AG20443 (cell line): ENCODE results near the gene A4GALT.
A peak's percentile ranks its signal among the peaks of the same experiment; 100 is the strongest.
"Not testable (repeated sequence)": the region's sequence is repeated elsewhere in the genome, so short reads cannot be mapped to it uniquely, and the experiment has no call there.

Experiments used
- DNase-seq: peaks from one replicate; pipeline ENCODE4 v3.0.0; 2012; ENCODE audit warnings: low spot score, mixed read lengths

Gene A4GALT

GRCh38 chr22:42683578-42684283 lies 36.9 kb downstream of the A4GALT start:
- peak; percentile 69 for DNase-seq

GRCh38 chr22:42682113-42682851 lies 38.4 kb downstream of the A4GALT start:
- no peak for DNase-seq

GRCh38 chr22:42680648-42681047 lies 40.0 kb downstream of the A4GALT start:
- peak; percentile 94 for DNase-seq

GRCh38 chr22:42679691-42680090 lies 41.0 kb downstream of the A4GALT start:
- DNase-seq, result no peak

- DNase-seq, result no peak
Measured at GRCh38 chr22:42678894-42679293, 41.8 kb downstream of the A4GALT start.

GRCh38 chr22:42677936-42678335 lies 42.7 kb downstream of the A4GALT start:
- not testable (repeated sequence) for DNase-seq

GRCh38 chr22:42676059-42676607 lies 44.5 kb downstream of the A4GALT start:
- DNase-seq, result peak; percentile 47

GRCh38 chr22:42673898-42674401 lies 46.7 kb downstream of the A4GALT start:
- DNase-seq, result peak; percentile 38

- DNase-seq, result not testable (repeated sequence)
Measured at GRCh38 chr22:42673071-42673470, 47.6 kb downstream of the A4GALT start.

GRCh38 chr22:42670921-42671709 lies 49.6 kb downstream of the A4GALT start:
- DNase-seq, result no peak

- no peak for DNase-seq
Measured at GRCh38 chr22:42670046-42670445, 50.6 kb downstream of the A4GALT start.

GRCh38 chr22:42666393-42666792 lies 54.3 kb downstream of the A4GALT start:
- not testable (repeated sequence) for DNase-seq

GRCh38 chr22:42664976-42665831 lies 55.5 kb downstream of the A4GALT start:
- DNase-seq, result no peak

GRCh38 chr22:42661985-42662831 lies 58.5 kb downstream of the A4GALT start:
- DNase-seq, result peak; percentile 90

- no peak for DNase-seq
Measured at GRCh38 chr22:42656578-42656977, 64.1 kb downstream of the A4GALT start.

GRCh38 chr22:42655693-42656092 lies 65.0 kb downstream of the A4GALT start:
- no peak for DNase-seq

GRCh38 chr22:42654436-42655073 lies 66.1 kb downstream of the A4GALT start:
- no peak for DNase-seq

GRCh38 chr22:42653999-42654398 lies 66.7 kb downstream of the A4GALT start:
- no peak for DNase-seq

GRCh38 chr22:42651134-42651533 lies 69.5 kb downstream of the A4GALT start:
- no peak for DNase-seq
